GM12872 (cell line): Measurements from ENCODE around the gene NKX1-2.

ENCODE experiments used
- CTCF ChIP-seq: IDR thresholded peaks from 3 replicates; pipeline ENCODE4 v1.5.1; 2011; ENCODE audit warnings: low read depth, mild to moderate bottlenecking, low read length, moderate library complexity; ENCODE audit not compliant: insufficient read depth

Gene NKX1-2

DNA sequence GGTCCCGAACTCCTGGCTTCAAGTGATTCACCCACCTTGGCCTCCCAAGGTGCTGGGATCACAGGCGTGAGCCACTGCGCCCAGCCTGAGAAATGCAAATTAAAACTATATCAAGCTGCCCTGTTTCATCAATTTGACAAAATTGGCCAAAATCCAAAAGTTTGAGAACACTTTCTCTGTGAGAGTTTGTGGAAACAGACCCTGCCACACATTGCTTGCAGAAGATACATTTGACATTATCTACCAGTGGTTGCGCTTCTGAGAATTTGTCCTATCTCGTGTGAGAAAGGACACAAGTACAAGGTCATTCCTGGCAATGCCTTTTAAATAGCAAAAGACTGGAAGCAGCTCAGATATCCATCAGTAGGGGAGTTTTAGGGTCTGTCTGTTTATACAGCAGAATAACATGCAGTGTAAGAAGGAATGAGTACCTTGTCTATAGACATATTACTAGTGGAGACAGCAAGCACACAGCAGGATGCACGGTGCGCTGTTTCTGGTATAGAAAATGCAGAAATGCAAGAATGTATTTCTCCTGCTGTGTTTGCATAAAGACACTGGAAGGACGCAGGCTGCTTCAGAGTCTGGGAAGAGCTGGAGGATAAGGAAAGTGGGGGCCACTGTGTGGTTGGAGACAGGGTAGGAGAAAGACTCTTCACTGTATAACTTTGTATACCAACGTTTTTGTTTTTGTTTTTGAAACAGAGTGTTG, 16.1 kb upstream of the NKX1-2 start:
- TF ChIP-seq CTCF, result no peak

DNA sequence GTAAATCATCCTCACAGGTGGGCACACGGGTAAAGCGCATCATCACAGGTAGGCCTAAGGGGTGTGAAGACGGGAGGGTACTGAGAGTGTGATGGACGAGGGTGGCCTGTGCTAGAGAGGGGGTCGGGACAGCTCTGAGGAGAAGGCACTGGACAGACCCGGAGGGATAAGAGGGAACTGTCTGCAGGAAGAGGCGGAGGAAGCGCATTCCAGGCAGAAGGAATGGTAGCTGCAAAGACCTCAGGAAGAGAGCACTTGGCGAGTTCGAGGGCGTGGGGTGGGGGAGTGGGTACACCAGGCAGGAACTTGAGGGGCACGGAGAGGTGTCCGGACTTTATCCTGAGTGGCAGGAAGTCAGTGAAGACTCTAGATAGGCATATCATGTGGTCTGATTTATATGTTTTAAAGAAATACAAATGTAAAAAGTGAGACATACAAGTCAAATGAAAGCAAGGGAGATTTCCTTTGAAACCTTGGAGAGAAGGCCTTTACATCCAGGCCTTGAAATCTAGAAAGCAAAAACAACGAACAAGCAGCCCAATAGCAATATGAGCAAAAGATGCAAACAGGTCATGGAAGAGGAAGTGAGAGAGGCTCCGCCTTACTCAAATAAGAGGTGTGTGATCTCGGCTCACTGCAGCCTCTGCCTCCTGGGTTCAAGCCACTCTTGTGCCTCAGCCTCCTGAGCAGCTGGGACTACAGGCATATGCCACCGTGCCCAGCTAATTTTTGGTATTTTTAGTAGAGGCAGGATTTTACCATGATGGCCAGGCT, 15.4 kb upstream of the NKX1-2 start:
- no peak for TF ChIP-seq CTCF

GRCh38 chr10:124464028-124464965, 14.5 kb upstream of the NKX1-2 start:
- no peak for TF ChIP-seq CTCF

DNA sequence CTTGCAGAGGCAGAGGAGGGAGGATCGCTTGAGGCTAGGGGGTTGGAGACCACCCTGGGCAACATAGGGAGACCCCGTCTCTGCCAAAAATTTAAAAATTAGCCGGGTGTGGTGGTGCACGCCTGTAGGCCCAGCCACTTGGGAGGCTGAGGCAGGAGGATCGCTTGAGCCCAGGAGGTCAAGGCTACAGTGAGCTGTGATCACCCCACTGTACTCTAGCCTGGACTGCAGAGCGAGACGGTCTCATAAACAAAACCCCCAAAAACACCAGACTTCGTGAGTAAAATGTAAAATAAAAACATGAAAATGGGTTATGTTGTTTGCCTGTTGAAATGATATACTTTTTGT, 12.5 kb upstream of the NKX1-2 start:
- TF ChIP-seq CTCF, result no peak

DNA sequence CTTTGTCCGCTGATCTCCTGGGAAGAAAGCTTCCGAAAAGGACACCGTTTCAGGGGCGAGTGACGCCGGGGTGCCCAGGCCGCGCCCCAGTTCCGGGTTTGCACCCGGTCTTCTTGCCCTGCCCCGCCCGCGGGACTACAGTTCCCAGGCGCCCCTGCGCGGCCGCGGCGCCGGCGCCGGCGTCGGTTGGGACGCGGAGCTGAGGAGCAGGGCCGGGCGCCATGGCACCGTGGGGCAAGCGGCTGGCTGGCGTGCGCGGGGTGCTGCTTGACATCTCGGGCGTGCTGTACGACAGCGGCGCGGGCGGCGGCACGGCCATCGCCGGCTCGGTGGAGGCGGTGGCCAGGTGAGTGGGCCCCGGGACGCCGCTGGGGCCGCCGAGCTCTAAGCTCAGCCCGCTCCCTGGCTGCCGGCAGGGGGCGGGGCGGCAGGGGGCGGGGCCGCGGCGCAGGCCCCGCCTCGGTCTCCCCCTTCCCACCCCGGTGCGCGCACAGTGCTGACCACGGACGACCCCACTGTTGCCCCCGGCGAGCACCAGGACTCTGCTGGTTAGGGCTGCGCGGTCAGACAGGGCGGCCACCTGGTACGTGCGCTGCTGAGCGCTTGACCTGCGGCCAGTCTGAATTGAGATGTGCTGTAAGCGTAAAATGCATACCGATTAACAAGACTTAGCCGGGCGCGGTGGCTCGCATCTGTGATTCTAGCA, 12.0 kb upstream of the NKX1-2 start, which contains the start of gene LHPP:
TSS of gene LHPP (plus strand) at position 182 of the 706 bp plus-strand sequence. CDS start at position 222, 40 bp downstream.
- peak; percentile 25; the same call in 1 of the 3 replicates for TF ChIP-seq CTCF

GRCh38 chr10:124460144-124460543, 10.3 kb upstream of the NKX1-2 start:
- TF ChIP-seq CTCF, result no peak

GRCh38 chr10:124459395-124459794, 9.6 kb upstream of the NKX1-2 start:
- TF ChIP-seq CTCF, result no peak
